ENCODE measurements around the gene ADGRF4. TPM values are rescaled to one million over a fixed set of nuclear protein-coding genes. Genes with fewer than 3 reads are reported as not detected.

Gene ADGRF4
- polyA plus RNA-seq, 1 experiment, result 0.04 TPM

GRCh38 chr6:47697925-47698324 lies 455 bp upstream of the ADGRF4 start:
- Histone ChIP-seq H3K27me3 (ENCODE audit: control insufficient read depth, insufficient read depth, low read length) (no peaks in the 10 kb centered on the region), H3K36me3 (ENCODE audit: control insufficient read depth, insufficient read depth, low read length) (no peaks in the 10 kb centered on the region), H3K4me3 (ENCODE audit: low read depth, low read length) (no peak overlapping the region)
- no peak for DNase-seq (ENCODE audit: low read depth)
- POLR2A ChIA-PET, result no interaction called here
- CTCF ChIA-PET, result no interaction called here
- no peak for TF ChIP-seq CTCF (IDR thresholded peaks at IDR 0.05; ENCODE audit: insufficient read depth, low read depth, low read length)

GRCh38 chr6:47700053-47700452 lies 1.7 kb downstream of the ADGRF4 start:
- Histone ChIP-seq H3K27me3 (ENCODE audit: control insufficient read depth, insufficient read depth, low read length) (no peaks in the 10 kb centered on the region), H3K36me3 (ENCODE audit: control insufficient read depth, insufficient read depth, low read length) (no peaks in the 10 kb centered on the region), H3K4me3 (ENCODE audit: low read depth, low read length) (no peak overlapping the region)
- DNase-seq (ENCODE audit: low read depth), result no peak
- ChIA-PET POLR2A (no interaction called here), CTCF (no interaction called here)
- TF ChIP-seq CTCF (IDR thresholded peaks at IDR 0.05; ENCODE audit: insufficient read depth, low read depth, low read length), result no peak

GRCh38 chr6:47700596-47700995 lies 2.2 kb downstream of the ADGRF4 start:
- Histone ChIP-seq H3K36me3 (ENCODE audit: control insufficient read depth, insufficient read depth, low read length) (no peaks in the 10 kb centered on the region), H3K27me3 (ENCODE audit: control insufficient read depth, insufficient read depth, low read length) (no peaks in the 10 kb centered on the region), H3K4me3 (ENCODE audit: low read depth, low read length) (no peak overlapping the region)
- ChIA-PET CTCF (interaction anchor here (0.6 kb wide), 1 partner anchor 13 kb away, joined by 3 read pairs; no protein-coding TSS in a partner anchor), POLR2A (no interaction called here)
- no peak for TF ChIP-seq CTCF (IDR thresholded peaks at IDR 0.05; ENCODE audit: insufficient read depth, low read depth, low read length)
- DNase-seq (ENCODE audit: low read depth), result no peak

GRCh38 chr6:47701363-47701762 lies 3.0 kb downstream of the ADGRF4 start:
- no peak for DNase-seq (ENCODE audit: low read depth)
- H3K27me3 ChIP-seq (ENCODE audit: control insufficient read depth, insufficient read depth, low read length), result no peaks in the 10 kb centered on the region
- no peak for TF ChIP-seq CTCF (IDR thresholded peaks at IDR 0.05; ENCODE audit: insufficient read depth, low read depth, low read length)
- no peak overlapping the region for H3K4me3 ChIP-seq (ENCODE audit: low read depth, low read length)
- H3K36me3 ChIP-seq (ENCODE audit: control insufficient read depth, insufficient read depth, low read length), result no peaks in the 10 kb centered on the region
- POLR2A ChIA-PET, result no interaction called here
- CTCF ChIA-PET, result interaction anchor here (0.7 kb wide), 1 partner anchor 33 kb away, joined by 3 read pairs; no protein-coding TSS in a partner anchor

- no peak overlapping the region for H3K4me3 ChIP-seq (ENCODE audit: low read depth, low read length)
- TF ChIP-seq CTCF (IDR thresholded peaks at IDR 0.05; ENCODE audit: insufficient read depth, low read depth, low read length), result no peak
- no peaks in the 10 kb centered on the region for H3K36me3 ChIP-seq (ENCODE audit: control insufficient read depth, insufficient read depth, low read length)
- no peak for DNase-seq (ENCODE audit: low read depth)
- CTCF ChIA-PET, result no interaction called here
- POLR2A ChIA-PET, result no interaction called here
- no peaks in the 10 kb centered on the region for H3K27me3 ChIP-seq (ENCODE audit: control insufficient read depth, insufficient read depth, low read length)
Measured at GRCh38 chr6:47709160-47709559, 10.8 kb downstream of the ADGRF4 start.

All from BJ (cell line).